Esophagus muscularis mucosa (tissue), 4 donors: ENCODE results near the gene RBM17. TPM values are rescaled to one million over a fixed set of nuclear protein-coding genes. Genes with fewer than 3 reads are reported as not detected.

Source experiments
- DNase-seq: peaks from one replicate; pipeline ENCODE4 v3.0.0-alpha.2; 2017; ENCODE audit errors: extremely low spot score
- H3K27ac ChIP-seq, 4 donors: fragments of 200-600 bp; sonication (generic); replicated peaks in 1 of 4; 1 replicate in 3 of 4; 2 replicates in 1 of 4; pipeline ENCODE4 v1.5.1; 2016 to 2019; ENCODE audit warnings: mild to moderate bottlenecking in 1 of 4
- H3K27me3 ChIP-seq, 4 donors: fragments of 200-600 bp; sonication (generic); one replicate each; pipeline versions ENCODE4 v1.5.1 to v1.6.0; 2016 to 2019
- H3K36me3 ChIP-seq, 4 donors: fragments of 200-600 bp; sonication (generic); one replicate each; pipeline ENCODE4 v1.5.1; 2016 to 2019
- H3K4me1 ChIP-seq, 4 donors: fragments of 200-600 bp; sonication (generic); one replicate each; pipeline ENCODE4 v1.5.1; 2016 to 2019
- H3K4me3 ChIP-seq, 4 donors: fragments of 200-600 bp; sonication (generic); 1 replicate in 2 of 4; 2 replicates in 2 of 4; pipeline ENCODE4 v1.5.1; 2016 to 2019; ENCODE audit warnings: mild to moderate bottlenecking in 4 of 4, moderate library complexity in 1 of 4
- H3K9me3 ChIP-seq, 4 donors: fragments of 200-600 bp; sonication (generic); 1 replicate in 3 of 4; 2 replicates in 1 of 4; pipeline ENCODE4 v1.5.1; 2016 to 2019
- EP300 ChIP-seq: sonication (generic); formaldehyde crosslinking; IDR thresholded peaks from one replicate; pipeline ENCODE4 v1.6.1; 2017; ENCODE audit warnings: antibody characterized with exemption
- POLR2A ChIP-seq: fragments of 450-650 bp; IDR thresholded peaks from one replicate; pipeline ENCODE4 v1.6.1; 2017; ENCODE audit warnings: antibody characterized with exemption, moderate library complexity, mild to moderate bottlenecking, low read depth
- POLR2AphosphoS5 ChIP-seq, 2 donors: sonication (generic); formaldehyde crosslinking; IDR thresholded peaks; one replicate each; pipeline ENCODE4 v1.6.1; 2017; ENCODE audit warnings: antibody characterized with exemption in 2 of 2
- WGBS: methylation state at CpG from one replicate; pipeline ENCODE4 v1.1.5; 2018; 5-methylcytosine and 5-hydroxymethylcytosine counted together
- intact Hi-C: fragments of 100-400 bp; cut with DNase I; formaldehyde crosslinking; loops from one replicate; pipeline ENCODE4 v1.15.1; 2023
- total RNA-seq, 4 donors: library from RNA; depleted of rRNA; stranded (reverse); fragments of >200 nt; gene quantifications; one replicate each; pipeline versions ENCODE4 v1.1.0 to v1.2.1, GENCODE V29; 2016
- TF ChIP-seq, protein P1 (sequence below), 3 experiments: fragments of 200-600 bp in 2 of 3; fragments of 450-650 bp in 1 of 3; sonication (generic) in 2 of 3; IDR thresholded peaks; one replicate each; pipeline ENCODE4 v1.5.1; 2017 to 2019; ENCODE audit warnings: antibody characterized with exemption in 3 of 3, mild to moderate bottlenecking in 2 of 3, moderate library complexity in 1 of 3

The RBM17 gene
- total RNA-seq, 4 donors from 2014 or later, result 48.5 to 72.9 (median 59.5) TPM

DNA sequence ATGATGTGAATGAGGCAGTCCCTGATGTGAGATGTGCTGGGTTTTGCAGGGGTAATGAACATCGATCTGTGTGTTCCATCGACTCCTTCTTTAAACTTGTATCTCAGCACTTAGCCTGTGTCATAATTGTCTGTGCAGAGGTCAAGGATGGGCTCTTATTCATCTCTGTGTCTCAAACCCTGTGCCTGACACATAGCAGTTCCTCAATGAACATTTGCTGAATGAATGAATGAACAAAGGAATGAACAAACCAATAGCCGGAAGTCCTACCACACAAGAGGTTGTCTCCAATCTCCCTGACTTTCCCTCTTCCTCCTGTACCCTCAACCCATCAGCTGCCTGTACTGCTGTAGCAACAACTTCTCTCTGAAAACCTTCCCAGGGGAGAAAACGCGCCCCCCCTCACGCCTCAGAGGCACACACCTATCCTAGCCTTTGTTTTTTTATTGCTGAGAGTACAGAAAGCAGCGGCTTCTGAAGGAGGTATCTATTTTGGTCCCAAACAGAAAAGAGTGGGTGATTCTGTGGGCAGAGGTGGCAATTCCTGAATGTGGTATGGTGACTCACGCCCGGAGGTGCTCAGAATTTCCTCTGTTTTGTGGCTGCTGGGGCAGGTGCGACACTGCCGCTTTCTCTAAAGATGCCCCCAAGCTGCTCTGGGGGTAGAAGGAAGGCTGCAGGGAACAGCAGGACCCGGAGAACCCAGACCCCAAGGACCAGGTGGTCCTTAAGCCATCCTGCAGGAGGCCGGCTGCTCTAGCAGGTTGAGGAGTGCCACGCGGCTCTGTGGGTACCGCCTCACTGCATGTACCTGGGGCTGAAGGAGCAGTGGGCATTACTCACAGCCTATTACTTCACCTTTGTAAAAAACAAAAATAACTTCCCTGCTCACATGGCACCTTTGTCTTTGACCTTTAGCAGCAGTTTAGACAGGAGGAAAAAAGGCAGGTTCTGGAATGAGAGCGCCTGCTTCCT, 36.3 kb upstream of the RBM17 start:
- Histone ChIP-seq H3K4me3 (no peak overlapping the region), H3K27me3 (no peaks in the 10 kb centered on the region), H3K4me1 (peaks cover 33 to 52% (median 43%) of the 10 kb centered on the region in 4 donors), H3K9me3 (no peaks in the 10 kb centered on the region), H3K36me3 (no peaks in the 10 kb centered on the region), H3K27ac (peak overlapping the region in 3 of 4 donors; percentile 23 to 55 (median 38))
- DNase-seq, result peak; percentile 74
- intact Hi-C loops, result no loop called here
- WGBS, result 79% methylated on average over 16 of the region's 17 CpGs
- no peak for TF ChIP-seq POLR2AphosphoS5 (IDR thresholded peaks at IDR 0.05)
- TF ChIP-seq EP300, result no peak
- no peak for TF ChIP-seq POLR2A
- TF ChIP-seq, protein P1, sequence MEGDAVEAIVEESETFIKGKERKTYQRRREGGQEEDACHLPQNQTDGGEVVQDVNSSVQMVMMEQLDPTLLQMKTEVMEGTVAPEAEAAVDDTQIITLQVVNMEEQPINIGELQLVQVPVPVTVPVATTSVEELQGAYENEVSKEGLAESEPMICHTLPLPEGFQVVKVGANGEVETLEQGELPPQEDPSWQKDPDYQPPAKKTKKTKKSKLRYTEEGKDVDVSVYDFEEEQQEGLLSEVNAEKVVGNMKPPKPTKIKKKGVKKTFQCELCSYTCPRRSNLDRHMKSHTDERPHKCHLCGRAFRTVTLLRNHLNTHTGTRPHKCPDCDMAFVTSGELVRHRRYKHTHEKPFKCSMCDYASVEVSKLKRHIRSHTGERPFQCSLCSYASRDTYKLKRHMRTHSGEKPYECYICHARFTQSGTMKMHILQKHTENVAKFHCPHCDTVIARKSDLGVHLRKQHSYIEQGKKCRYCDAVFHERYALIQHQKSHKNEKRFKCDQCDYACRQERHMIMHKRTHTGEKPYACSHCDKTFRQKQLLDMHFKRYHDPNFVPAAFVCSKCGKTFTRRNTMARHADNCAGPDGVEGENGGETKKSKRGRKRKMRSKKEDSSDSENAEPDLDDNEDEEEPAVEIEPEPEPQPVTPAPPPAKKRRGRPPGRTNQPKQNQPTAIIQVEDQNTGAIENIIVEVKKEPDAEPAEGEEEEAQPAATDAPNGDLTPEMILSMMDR (IDR thresholded peaks at IDR 0.05), result no peak

DNA sequence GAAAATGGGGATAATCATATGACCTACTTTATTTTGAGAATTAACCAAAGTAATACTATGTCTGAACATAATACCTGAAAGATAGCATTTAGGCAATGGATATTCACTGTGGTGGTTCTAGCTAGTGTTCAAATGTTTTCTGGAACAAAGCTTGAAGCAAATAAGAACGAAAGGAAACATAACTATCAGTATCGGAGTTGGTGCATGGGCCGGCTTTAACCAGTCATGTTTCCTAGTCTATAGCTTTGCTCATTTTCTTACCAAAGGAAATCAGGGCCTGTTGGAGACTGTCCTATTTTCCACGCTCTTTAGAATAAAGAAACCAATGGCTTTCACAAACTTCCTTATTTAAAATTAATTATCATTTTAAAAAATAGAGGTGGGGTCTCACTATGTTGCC, 35.5 kb upstream of the RBM17 start:
- Histone ChIP-seq H3K27me3 (peaks cover 0 to 4% (median 0%) of the 10 kb centered on the region in 4 donors), H3K4me1 (peaks cover 33 to 56% (median 44%) of the 10 kb centered on the region in 4 donors), H3K9me3 (no peaks in the 10 kb centered on the region), H3K36me3 (no peaks in the 10 kb centered on the region), H3K4me3 (no peak overlapping the region), H3K27ac (peak overlapping the region in 3 of 4 donors; percentile 23 to 55 (median 38))
- intact Hi-C loops, result no loop called here
- TF ChIP-seq, protein P1 (IDR thresholded peaks at IDR 0.05), result no peak
- TF ChIP-seq POLR2AphosphoS5 (IDR thresholded peaks at IDR 0.05) (no peak), POLR2A (no peak), EP300 (no peak)
- DNase-seq, result no peak
- 87% methylated on average over 4 of the region's 4 CpGs for WGBS

DNA sequence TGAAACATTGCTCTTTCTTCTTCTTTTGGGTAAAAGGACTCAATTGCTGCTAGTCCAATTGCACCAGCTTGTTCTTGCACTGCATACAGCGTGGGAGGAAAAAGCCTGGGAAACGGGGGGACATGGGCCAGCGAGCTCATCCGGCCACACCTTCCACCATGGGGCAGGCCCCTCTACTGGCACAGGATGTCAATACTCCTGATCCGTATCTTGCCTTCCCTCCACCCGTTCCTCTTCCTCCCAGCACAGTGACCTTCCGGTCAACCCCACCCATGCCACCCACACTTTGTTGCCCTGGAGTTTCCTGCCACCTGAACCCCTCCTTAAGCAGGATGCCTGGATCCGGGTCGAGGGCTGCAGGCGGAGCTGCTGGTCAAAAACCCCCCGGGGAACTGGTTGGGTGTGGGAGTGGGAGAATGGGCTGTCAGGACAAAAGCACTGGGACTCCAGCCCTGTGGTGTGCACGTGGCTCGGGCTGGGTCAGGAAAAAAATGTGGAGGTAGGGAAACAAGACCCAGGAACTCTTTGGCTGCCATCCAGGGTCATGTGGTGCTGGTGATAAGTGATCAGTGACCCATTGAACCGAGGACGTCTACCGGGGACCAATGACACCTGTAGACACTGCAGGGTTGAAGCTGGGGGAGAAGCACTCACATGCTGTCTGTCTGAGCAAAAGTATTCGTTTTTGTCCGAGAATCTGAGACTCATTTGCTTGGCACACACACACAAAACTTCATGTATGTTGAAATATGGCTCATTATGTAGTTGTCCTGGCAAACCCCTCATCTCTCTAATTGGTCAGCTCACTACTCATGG, 34.8 kb upstream of the RBM17 start:
- Histone ChIP-seq H3K27me3 (peaks cover 0 to 4% (median 0%) of the 10 kb centered on the region in 4 donors), H3K4me3 (no peak overlapping the region), H3K4me1 (peaks cover 33 to 56% (median 44%) of the 10 kb centered on the region in 4 donors), H3K36me3 (no peaks in the 10 kb centered on the region), H3K9me3 (no peaks in the 10 kb centered on the region), H3K27ac (peak overlapping the region in 2 of 4 donors; percentile 9 to 23)
- WGBS, result 57% methylated on average over 18 of the region's 18 CpGs
- intact Hi-C loops, result no loop called here
- TF ChIP-seq, protein P1 (IDR thresholded peaks at IDR 0.05), result no peak
- peak in 1 of 2 donors; percentile 21 for TF ChIP-seq POLR2AphosphoS5 (IDR thresholded peaks at IDR 0.05)
- DNase-seq, result peak; percentile 88

DNA sequence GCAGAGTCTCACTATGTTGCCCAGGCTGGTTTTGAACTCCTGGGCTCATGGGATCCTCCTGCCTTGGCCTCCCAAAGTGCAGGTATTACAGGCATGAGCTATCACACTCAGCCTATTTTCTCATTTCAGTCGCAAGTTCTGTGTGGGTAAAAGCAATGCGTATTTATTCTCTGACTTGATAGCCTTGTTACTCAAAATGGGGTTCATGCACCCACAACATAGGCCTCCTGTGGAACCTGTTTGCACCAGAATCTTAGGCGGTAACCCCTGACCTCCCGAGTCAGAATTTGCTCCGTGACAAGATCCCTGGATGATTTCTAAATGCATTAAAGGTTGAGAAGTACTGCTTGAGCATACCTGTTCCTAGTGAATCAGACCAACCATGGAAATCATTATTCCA, 34.0 kb upstream of the RBM17 start:
- TF ChIP-seq POLR2AphosphoS5 (IDR thresholded peaks at IDR 0.05), result no peak
- TF ChIP-seq, protein P1 (IDR thresholded peaks at IDR 0.05), result no peak
- no peak for TF ChIP-seq EP300
- no peak for TF ChIP-seq POLR2A
- 96% methylated on average over 5 of the region's 5 CpGs for WGBS
- Histone ChIP-seq H3K27me3 (peaks cover 0 to 4% (median 0%) of the 10 kb centered on the region in 4 donors), H3K9me3 (no peaks in the 10 kb centered on the region), H3K4me1 (peaks cover 33 to 56% (median 43%) of the 10 kb centered on the region in 4 donors), H3K27ac (no peak overlapping the region), H3K36me3 (no peaks in the 10 kb centered on the region), H3K4me3 (no peak overlapping the region)
- DNase-seq, result peak; percentile 55
- intact Hi-C loops, result no loop called here
